SK-N-SH (cell line): Measurements from ENCODE around the gene PLCB1.

Source experiments
- FOXJ3 ChIP-seq: sonication (generic); formaldehyde crosslinking; IDR thresholded peaks from 2 replicates; pipeline ENCODE4 v1.5.1; 2020; ENCODE audit warnings: mild to moderate bottlenecking, missing genetic modification reagents
- GABPA ChIP-seq: IDR thresholded peaks from 2 replicates; pipeline ENCODE4 v1.4.0; 2012; ENCODE audit warnings: low read depth, mild to moderate bottlenecking
- POLR2AphosphoS5 ChIP-seq: IDR thresholded peaks from 2 replicates; pipeline ENCODE4 v1.6.1; 2012; ENCODE audit warnings: low read depth, low read length
- RAD21 ChIP-seq: IDR thresholded peaks from 2 replicates; pipeline ENCODE4 v1.6.1; 2012; ENCODE audit warnings: mild to moderate bottlenecking, low read length
- RCOR1 ChIP-seq: fragments of 150-350 bp; IDR thresholded peaks from 2 replicates; pipeline ENCODE4 v1.6.1; 2017; ENCODE audit warnings: antibody characterized with exemption, low read length
- RFX5 ChIP-seq: IDR thresholded peaks from 2 replicates; pipeline ENCODE4 v1.6.1; 2012; ENCODE audit warnings: mild to moderate bottlenecking, improper control_type of control experiment, low read length
- TAF1 ChIP-seq: IDR thresholded peaks from 2 replicates; pipeline ENCODE4 v1.6.1; 2012; ENCODE audit warnings: low read depth, mild to moderate bottlenecking, low read length, moderate library complexity, borderline replicate concordance
- TF ChIP-seq, protein P1 (sequence below): fragments of 200-600 bp; sonication (generic); IDR thresholded peaks from 2 replicates; pipeline ENCODE4 v1.6.1; 2017; ENCODE audit warnings: antibody characterized with exemption, mild to moderate bottlenecking, moderate library complexity
- TF ChIP-seq, protein P2 (sequence below): IDR thresholded peaks from 2 replicates; pipeline ENCODE4 v1.4.0; 2012; ENCODE audit warnings: low read depth

DNA sequence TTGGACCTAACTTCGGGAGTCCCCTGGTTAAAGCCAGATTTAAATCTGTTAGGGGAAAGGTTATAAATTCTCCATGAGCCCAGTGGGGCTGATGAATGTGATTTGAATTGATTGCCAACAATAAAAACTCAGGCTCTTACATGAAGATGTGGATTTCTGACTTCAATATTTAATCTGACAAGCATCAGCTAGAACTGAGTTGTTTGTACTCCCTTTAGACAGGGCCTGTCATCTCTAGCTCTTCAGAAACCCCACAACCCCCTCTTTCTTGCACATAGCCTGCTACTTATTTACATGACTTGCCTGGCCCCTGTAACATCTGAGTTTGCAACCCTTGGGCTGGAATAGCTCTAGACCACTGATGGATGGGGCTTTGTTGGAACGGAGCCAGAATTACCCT is 745.2 kb downstream of the PLCB1 start:
- no peak for TF ChIP-seq TAF1
- TF ChIP-seq, protein P1, sequence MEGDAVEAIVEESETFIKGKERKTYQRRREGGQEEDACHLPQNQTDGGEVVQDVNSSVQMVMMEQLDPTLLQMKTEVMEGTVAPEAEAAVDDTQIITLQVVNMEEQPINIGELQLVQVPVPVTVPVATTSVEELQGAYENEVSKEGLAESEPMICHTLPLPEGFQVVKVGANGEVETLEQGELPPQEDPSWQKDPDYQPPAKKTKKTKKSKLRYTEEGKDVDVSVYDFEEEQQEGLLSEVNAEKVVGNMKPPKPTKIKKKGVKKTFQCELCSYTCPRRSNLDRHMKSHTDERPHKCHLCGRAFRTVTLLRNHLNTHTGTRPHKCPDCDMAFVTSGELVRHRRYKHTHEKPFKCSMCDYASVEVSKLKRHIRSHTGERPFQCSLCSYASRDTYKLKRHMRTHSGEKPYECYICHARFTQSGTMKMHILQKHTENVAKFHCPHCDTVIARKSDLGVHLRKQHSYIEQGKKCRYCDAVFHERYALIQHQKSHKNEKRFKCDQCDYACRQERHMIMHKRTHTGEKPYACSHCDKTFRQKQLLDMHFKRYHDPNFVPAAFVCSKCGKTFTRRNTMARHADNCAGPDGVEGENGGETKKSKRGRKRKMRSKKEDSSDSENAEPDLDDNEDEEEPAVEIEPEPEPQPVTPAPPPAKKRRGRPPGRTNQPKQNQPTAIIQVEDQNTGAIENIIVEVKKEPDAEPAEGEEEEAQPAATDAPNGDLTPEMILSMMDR: no peak
- TF ChIP-seq RCOR1: no peak
- no peak for TF ChIP-seq FOXJ3 (CRISPR knock-in tag)
- TF ChIP-seq, protein P2, sequence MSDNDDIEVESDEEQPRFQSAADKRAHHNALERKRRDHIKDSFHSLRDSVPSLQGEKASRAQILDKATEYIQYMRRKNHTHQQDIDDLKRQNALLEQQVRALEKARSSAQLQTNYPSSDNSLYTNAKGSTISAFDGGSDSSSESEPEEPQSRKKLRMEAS: no peak
- no peak for TF ChIP-seq RAD21
- TF ChIP-seq GABPA: no peak
- TF ChIP-seq RFX5: no peak
- no peak for TF ChIP-seq POLR2AphosphoS5
